ENCODE data around the gene GOLT1A. TPM values are rescaled to one million over a fixed set of nuclear protein-coding genes. Genes with fewer than 3 reads are reported as not detected.

The GOLT1A gene
- total RNA-seq, 1 experiment from 2014 or later: 0.49 TPM

DNA sequence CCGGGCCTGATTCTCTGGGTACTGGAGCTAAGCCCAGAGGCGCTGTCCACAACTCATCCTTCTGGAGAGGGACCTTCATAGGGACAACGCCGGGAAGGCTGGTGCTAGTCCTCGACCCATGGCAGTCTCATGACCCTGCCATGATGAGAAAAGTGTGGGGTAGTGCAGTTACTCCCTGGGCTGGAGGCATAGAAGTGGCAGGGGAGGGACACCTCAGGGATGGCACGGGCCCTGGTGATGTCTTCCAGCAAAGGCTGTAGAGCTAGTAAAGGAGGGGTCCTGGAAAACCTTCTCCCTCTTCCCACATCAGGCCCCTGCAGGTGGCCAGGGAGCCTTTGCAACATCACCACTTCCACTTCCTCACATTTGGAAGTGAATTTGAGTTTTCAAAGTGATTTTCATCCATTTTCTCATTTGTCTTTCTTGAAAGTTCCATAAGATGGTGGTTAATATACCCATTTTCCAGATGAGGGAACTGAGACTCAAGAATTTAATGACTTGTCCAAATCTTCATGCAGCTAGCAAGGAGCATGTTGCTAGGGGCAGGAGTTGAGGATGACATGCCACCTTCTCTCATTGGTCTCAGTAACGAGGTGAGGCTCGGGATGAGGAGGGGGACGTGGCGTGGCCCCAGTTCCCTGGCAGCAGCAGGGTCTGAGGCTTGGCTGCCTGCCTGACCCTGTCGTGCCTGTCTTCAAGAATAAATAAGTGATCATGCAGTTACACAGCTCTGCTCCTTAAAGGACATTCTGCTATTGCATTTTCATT lies 3.3 kb upstream of the GOLT1A start:
- no peaks in the 10 kb centered on the region for H3K4me1 ChIP-seq (ENCODE audit: control insufficient read depth, insufficient read depth, low read length)
- no peak overlapping the region for H3K27ac ChIP-seq (ENCODE audit: low read length)
- H3K4me3 ChIP-seq (ENCODE audit: low read depth in 2 of 2, low read length in 2 of 2): no peak overlapping the region
- no peaks in the 10 kb centered on the region; the same call in 1 of the 2 replicates for H3K36me3 ChIP-seq (ENCODE audit: control insufficient read depth, insufficient read depth, low read length)
- H3K9me3 ChIP-seq (ENCODE audit: control insufficient read depth, insufficient read depth, low read depth, low read length): no peaks in the 10 kb centered on the region
- intact Hi-C loops (cut with micrococcal nuclease; ENCODE audit: unreplicated experiment) (no loop called here), in situ Hi-C loops (cut with HindIII; ENCODE audit: low pct_unique_long_range_greater_than_20kb, low sequenced_read_pairs) (no loop called here)
- CTCF ChIA-PET: interaction anchor here (0.9 kb wide), 1 partner anchor 10 kb away, joined by 3 read pairs; no protein-coding TSS in a partner anchor
- H3K27me3 ChIP-seq (ENCODE audit: control insufficient read depth, insufficient read depth, low read length): peaks cover 3% of the 10 kb centered on the region; the same call in 1 of the 2 replicates
- TF ChIP-seq, protein P1, sequence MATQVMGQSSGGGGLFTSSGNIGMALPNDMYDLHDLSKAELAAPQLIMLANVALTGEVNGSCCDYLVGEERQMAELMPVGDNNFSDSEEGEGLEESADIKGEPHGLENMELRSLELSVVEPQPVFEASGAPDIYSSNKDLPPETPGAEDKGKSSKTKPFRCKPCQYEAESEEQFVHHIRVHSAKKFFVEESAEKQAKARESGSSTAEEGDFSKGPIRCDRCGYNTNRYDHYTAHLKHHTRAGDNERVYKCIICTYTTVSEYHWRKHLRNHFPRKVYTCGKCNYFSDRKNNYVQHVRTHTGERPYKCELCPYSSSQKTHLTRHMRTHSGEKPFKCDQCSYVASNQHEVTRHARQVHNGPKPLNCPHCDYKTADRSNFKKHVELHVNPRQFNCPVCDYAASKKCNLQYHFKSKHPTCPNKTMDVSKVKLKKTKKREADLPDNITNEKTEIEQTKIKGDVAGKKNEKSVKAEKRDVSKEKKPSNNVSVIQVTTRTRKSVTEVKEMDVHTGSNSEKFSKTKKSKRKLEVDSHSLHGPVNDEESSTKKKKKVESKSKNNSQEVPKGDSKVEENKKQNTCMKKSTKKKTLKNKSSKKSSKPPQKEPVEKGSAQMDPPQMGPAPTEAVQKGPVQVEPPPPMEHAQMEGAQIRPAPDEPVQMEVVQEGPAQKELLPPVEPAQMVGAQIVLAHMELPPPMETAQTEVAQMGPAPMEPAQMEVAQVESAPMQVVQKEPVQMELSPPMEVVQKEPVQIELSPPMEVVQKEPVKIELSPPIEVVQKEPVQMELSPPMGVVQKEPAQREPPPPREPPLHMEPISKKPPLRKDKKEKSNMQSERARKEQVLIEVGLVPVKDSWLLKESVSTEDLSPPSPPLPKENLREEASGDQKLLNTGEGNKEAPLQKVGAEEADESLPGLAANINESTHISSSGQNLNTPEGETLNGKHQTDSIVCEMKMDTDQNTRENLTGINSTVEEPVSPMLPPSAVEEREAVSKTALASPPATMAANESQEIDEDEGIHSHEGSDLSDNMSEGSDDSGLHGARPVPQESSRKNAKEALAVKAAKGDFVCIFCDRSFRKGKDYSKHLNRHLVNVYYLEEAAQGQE (IDR thresholded peaks at IDR 0.05; ENCODE audit: insufficient read depth in 1 of 2, low read depth in 2 of 2, low read length in 1 of 2): no peak
- TF ChIP-seq POLR2AphosphoS5 (IDR thresholded peaks at IDR 0.05; ENCODE audit: low read depth, low read length) (no peak), TCF7L2 (IDR thresholded peaks at IDR 0.05; ENCODE audit: low read depth, low read length) (no peak), SIN3A (IDR thresholded peaks at IDR 0.05; ENCODE audit: borderline replicate concordance, insufficient read depth, low read depth, low read length) (no peak)
- TF ChIP-seq, protein P2, sequence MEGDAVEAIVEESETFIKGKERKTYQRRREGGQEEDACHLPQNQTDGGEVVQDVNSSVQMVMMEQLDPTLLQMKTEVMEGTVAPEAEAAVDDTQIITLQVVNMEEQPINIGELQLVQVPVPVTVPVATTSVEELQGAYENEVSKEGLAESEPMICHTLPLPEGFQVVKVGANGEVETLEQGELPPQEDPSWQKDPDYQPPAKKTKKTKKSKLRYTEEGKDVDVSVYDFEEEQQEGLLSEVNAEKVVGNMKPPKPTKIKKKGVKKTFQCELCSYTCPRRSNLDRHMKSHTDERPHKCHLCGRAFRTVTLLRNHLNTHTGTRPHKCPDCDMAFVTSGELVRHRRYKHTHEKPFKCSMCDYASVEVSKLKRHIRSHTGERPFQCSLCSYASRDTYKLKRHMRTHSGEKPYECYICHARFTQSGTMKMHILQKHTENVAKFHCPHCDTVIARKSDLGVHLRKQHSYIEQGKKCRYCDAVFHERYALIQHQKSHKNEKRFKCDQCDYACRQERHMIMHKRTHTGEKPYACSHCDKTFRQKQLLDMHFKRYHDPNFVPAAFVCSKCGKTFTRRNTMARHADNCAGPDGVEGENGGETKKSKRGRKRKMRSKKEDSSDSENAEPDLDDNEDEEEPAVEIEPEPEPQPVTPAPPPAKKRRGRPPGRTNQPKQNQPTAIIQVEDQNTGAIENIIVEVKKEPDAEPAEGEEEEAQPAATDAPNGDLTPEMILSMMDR (IDR thresholded peaks at IDR 0.05): no peak
- POLR2A ChIA-PET: interaction anchor here (0.6 kb wide), 1 partner anchor 133 kb away, joined by 8 read pairs; no protein-coding TSS in a partner anchor
- no peak for ATAC-seq
- no TSS peak for BruUV-seq (replicated peaks)
- DNase-seq (ENCODE audit: low read depth, low spot score): no peak

DNA sequence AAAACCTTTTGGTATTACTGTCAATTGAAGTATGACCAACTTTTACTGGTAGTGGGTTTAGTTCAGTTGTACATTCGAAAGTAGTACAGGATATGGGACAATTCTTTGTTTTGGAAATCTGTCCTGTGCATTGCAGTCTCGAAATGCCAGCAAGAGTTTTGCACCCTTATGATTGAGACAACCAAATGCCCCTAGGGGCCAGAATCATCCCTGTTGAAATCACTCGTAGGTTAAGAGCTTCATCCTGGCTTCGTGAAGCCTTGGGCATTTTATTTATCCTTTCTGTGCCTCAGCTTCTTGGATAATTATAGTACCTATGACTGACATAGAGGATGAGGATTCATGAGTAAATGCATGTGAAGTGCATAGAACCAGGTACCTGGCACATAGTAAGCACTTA lies 2.4 kb upstream of the GOLT1A start:
- BruUV-seq (replicated peaks): no TSS peak
- H3K36me3 ChIP-seq (ENCODE audit: control insufficient read depth, insufficient read depth, low read length): no peaks in the 10 kb centered on the region; the same call in 1 of the 2 replicates
- ATAC-seq: no peak
- H3K27ac ChIP-seq (ENCODE audit: low read length): no peak overlapping the region
- in situ Hi-C loops (cut with HindIII; ENCODE audit: low pct_unique_long_range_greater_than_20kb, low sequenced_read_pairs): no loop called here
- no peak for DNase-seq (ENCODE audit: low read depth, low spot score)
- TF ChIP-seq SIN3A (IDR thresholded peaks at IDR 0.05; ENCODE audit: borderline replicate concordance, insufficient read depth, low read depth, low read length) (no peak), TCF7L2 (IDR thresholded peaks at IDR 0.05; ENCODE audit: low read depth, low read length) (no peak), POLR2AphosphoS5 (IDR thresholded peaks at IDR 0.05; ENCODE audit: low read depth, low read length) (no peak)
- TF ChIP-seq, protein P1 (IDR thresholded peaks at IDR 0.05; ENCODE audit: insufficient read depth in 1 of 2, low read depth in 2 of 2, low read length in 1 of 2): no peak
- TF ChIP-seq, protein P2 (IDR thresholded peaks at IDR 0.05): no peak
- no peaks in the 10 kb centered on the region for H3K9me3 ChIP-seq (ENCODE audit: control insufficient read depth, insufficient read depth, low read depth, low read length)
- ChIA-PET CTCF (interaction anchor here (0.9 kb wide), 1 partner anchor 9 kb away, joined by 3 read pairs; no protein-coding TSS in a partner anchor), POLR2A (interaction anchor here (0.6 kb wide), 1 partner anchor 134 kb away, joined by 8 read pairs; no protein-coding TSS in a partner anchor)
- no peak overlapping the region for H3K4me3 ChIP-seq (ENCODE audit: low read depth in 2 of 2, low read length in 2 of 2)
- H3K27me3 ChIP-seq (ENCODE audit: control insufficient read depth, insufficient read depth, low read length): peaks cover 3% of the 10 kb centered on the region; the same call in 1 of the 2 replicates
- intact Hi-C loops (cut with micrococcal nuclease; ENCODE audit: unreplicated experiment): no loop called here
- H3K4me1 ChIP-seq (ENCODE audit: control insufficient read depth, insufficient read depth, low read length): no peaks in the 10 kb centered on the region
